Hepatocyte (in vitro differentiated cells): ENCODE data around the gene PKNOX2. TPM values are rescaled to one million over a fixed set of nuclear protein-coding genes. Genes with fewer than 3 reads are reported as not detected.
A peak's percentile ranks its signal among the peaks of the same experiment; 100 is the strongest.

Experiments used
- DNase-seq: peaks from one replicate; pipeline ENCODE4 v3.0.0-alpha.2; 2016; ENCODE audit warnings: low spot score
- H2AFZ ChIP-seq: fragments of 200-600 bp; sonication (generic); 2 replicates; pipeline ENCODE4 v1.6.0; 2016; ENCODE audit warnings: antibody characterized with exemption, mild to moderate bottlenecking
- H3K27ac ChIP-seq: fragments of 200-600 bp; sonication (generic); 2 replicates; pipeline ENCODE4 v1.5.1; 2016; ENCODE audit warnings: mild to moderate bottlenecking
- H3K27me3 ChIP-seq: fragments of 200-600 bp; sonication (generic); 2 replicates; pipeline ENCODE4 v1.6.1; 2016
- H3K36me3 ChIP-seq: fragments of 200-600 bp; sonication (generic); replicated peaks from 2 replicates; pipeline ENCODE4 v1.5.1; 2016; ENCODE audit warnings: low read depth; ENCODE audit not compliant: insufficient read depth
- H3K4me1 ChIP-seq: fragments of 200-600 bp; sonication (generic); 2 replicates; pipeline ENCODE4 v1.5.1; 2016; ENCODE audit warnings: mild to moderate bottlenecking, moderate library complexity; ENCODE audit not compliant: insufficient read depth
- H3K4me2 ChIP-seq: fragments of 200-600 bp; sonication (generic); 2 replicates; pipeline ENCODE4 v1.6.0; 2016
- H3K4me3 ChIP-seq: fragments of 200-600 bp; sonication (generic); 2 replicates; pipeline ENCODE4 v1.5.1; 2016; ENCODE audit warnings: mild to moderate bottlenecking
- H3K79me2 ChIP-seq: fragments of 200-600 bp; sonication (generic); 2 replicates; pipeline ENCODE4 v1.6.0; 2017; ENCODE audit warnings: mild to moderate bottlenecking
- H3K9me2 ChIP-seq: fragments of 200-600 bp; sonication (generic); replicated peaks from 2 replicates; pipeline ENCODE4 v1.6.0; 2017; ENCODE audit warnings: mild to moderate bottlenecking; ENCODE audit not compliant: insufficient read depth
- H3K9me3 ChIP-seq: fragments of 200-600 bp; sonication (generic); 2 replicates; pipeline ENCODE4 v1.5.1; 2016; ENCODE audit warnings: low read depth, mild to moderate bottlenecking
- H4K20me1 ChIP-seq: fragments of 200-600 bp; sonication (generic); 2 replicates; pipeline ENCODE4 v1.6.0; 2016; ENCODE audit warnings: mild to moderate bottlenecking; ENCODE audit not compliant: insufficient read depth, poor library complexity, severe bottlenecking
- EZH2 ChIP-seq: fragments of 200-600 bp; sonication (generic); IDR thresholded peaks from 2 replicates; pipeline ENCODE4 v1.6.1; 2016; ENCODE audit warnings: antibody characterized with exemption, mild to moderate bottlenecking, borderline replicate concordance
- EZH2phosphoT487 ChIP-seq: fragments of 200-600 bp; sonication (generic); IDR thresholded peaks from one replicate; pipeline ENCODE4 v1.6.1; 2018; ENCODE audit warnings: antibody characterized with exemption, mild to moderate bottlenecking, low read depth, moderate library complexity; ENCODE audit not compliant: unreplicated experiment, severe bottlenecking
- WGBS: methylation state at CpG from one replicate; pipeline ENCODE4 v1.1.6; 2016; ENCODE audit warnings: low lambda C conversion rate; ENCODE audit errors: missing lambda C conversion rate; 5-methylcytosine and 5-hydroxymethylcytosine counted together
- polyA plus RNA-seq: library from polyadenylated mRNA; unstranded; fragments of >200 nt; fragmentation: Nextera tagmentation; extraction: Ambion mirVana; gene quantifications from 2 replicates; pipeline ENCODE4 v1.2.1, GENCODE V29; 2016
- total RNA-seq: library from RNA; depleted of rRNA; stranded (reverse); fragments of >200 nt; gene quantifications from 2 replicates; pipeline ENCODE4 v1.2.3, GENCODE V29; 2014
- TF ChIP-seq, protein P1 (sequence below): fragments of 200-600 bp; sonication (generic); IDR thresholded peaks from 2 replicates; pipeline ENCODE4 v1.5.1; 2016; ENCODE audit warnings: antibody characterized with exemption, mild to moderate bottlenecking; ENCODE audit not compliant: poor library complexity

PKNOX2 gene
- total and polyA plus RNA-seq, 2 experiments from 2014 or later, result 3.0 to 3.1 TPM

DNA sequence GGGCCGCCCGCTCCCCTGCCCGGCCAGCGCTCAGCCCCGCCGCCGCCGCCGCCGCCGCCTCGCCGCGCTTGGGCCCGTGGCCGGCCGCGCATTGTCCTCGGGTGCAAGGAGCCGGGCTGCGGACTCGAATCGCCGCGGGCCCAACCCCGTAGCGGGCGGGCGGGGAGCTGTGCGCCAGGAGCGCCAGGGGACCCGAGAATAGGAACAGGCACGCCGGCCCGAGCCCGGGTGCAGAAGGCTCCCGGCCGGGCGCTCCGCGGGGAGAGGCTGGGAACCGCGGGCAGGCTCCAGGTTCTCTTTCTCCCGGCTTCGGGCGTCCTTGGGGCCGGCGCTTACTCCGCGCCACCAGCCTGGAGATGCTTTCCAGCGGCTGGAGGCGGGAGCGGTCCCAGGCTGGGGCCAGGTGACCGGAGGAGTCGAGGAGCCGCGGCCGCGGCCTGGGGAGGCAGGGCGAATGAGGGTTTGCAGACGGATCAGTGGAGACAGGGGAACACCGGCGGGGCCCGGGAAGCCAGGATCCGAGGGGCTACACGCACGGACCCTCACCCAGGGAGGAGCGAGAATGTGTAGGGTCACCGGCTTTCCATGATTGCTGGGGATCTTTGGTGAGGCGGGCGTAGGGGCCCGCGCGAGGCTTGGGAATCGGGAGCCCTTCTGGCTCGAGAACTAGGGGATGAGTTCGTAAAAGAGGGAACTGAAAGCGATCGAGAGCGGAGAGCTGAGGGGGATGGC, 726 bp downstream of the PKNOX2 start:
- no peaks in the 10 kb centered on the region for H3K9me3 ChIP-seq
- no peaks in the 10 kb centered on the region for H3K36me3 ChIP-seq
- DNase-seq, result peak; percentile 40
- TF ChIP-seq, protein P1, sequence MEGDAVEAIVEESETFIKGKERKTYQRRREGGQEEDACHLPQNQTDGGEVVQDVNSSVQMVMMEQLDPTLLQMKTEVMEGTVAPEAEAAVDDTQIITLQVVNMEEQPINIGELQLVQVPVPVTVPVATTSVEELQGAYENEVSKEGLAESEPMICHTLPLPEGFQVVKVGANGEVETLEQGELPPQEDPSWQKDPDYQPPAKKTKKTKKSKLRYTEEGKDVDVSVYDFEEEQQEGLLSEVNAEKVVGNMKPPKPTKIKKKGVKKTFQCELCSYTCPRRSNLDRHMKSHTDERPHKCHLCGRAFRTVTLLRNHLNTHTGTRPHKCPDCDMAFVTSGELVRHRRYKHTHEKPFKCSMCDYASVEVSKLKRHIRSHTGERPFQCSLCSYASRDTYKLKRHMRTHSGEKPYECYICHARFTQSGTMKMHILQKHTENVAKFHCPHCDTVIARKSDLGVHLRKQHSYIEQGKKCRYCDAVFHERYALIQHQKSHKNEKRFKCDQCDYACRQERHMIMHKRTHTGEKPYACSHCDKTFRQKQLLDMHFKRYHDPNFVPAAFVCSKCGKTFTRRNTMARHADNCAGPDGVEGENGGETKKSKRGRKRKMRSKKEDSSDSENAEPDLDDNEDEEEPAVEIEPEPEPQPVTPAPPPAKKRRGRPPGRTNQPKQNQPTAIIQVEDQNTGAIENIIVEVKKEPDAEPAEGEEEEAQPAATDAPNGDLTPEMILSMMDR, result no peak
- peak; percentile 8 for TF ChIP-seq EZH2phosphoT487
- TF ChIP-seq EZH2, result peak; percentile 50
- peaks cover 14% of the 10 kb centered on the region for H3K79me2 ChIP-seq
- peaks cover 41% of the 10 kb centered on the region for H3K4me1 ChIP-seq
- no peaks in the 10 kb centered on the region for H4K20me1 ChIP-seq
- H3K4me3 ChIP-seq, result peak overlapping the region; percentile 78
- no peaks in the 10 kb centered on the region for H3K9me2 ChIP-seq
- H3K4me2 ChIP-seq, result peak overlapping the region; percentile 97
- under 1% methylated on average over 51 of the region's 80 CpGs for WGBS
- peak overlapping the region; percentile 65 for H3K27ac ChIP-seq
- peak overlapping the region; percentile 43 for H2AFZ ChIP-seq
- peaks cover 42% of the 10 kb centered on the region for H3K27me3 ChIP-seq

- no peaks in the 10 kb centered on the region for H4K20me1 ChIP-seq
- H3K9me3 ChIP-seq, result no peaks in the 10 kb centered on the region
- peaks cover 42% of the 10 kb centered on the region for H3K27me3 ChIP-seq
- peak; percentile 68 for TF ChIP-seq EZH2
- TF ChIP-seq, protein P1, result no peak
- TF ChIP-seq EZH2phosphoT487, result peak; percentile 11
- H3K27ac ChIP-seq, result peak overlapping the region; percentile 65
- H3K79me2 ChIP-seq, result peaks cover 14% of the 10 kb centered on the region
- no peaks in the 10 kb centered on the region for H3K36me3 ChIP-seq
- H3K4me3 ChIP-seq, result peak overlapping the region; percentile 78
- H3K4me1 ChIP-seq, result peaks cover 50% of the 10 kb centered on the region
- 2% methylated on average over 48 of the region's 66 CpGs for WGBS
- H2AFZ ChIP-seq, result peak overlapping the region; percentile 43
- DNase-seq, result no peak
- H3K9me2 ChIP-seq, result no peaks in the 10 kb centered on the region
- H3K4me2 ChIP-seq, result peak overlapping the region; percentile 97
Measured at GRCh38 chr11:125165843-125166763, 1.6 kb downstream of the PKNOX2 start.

DNA sequence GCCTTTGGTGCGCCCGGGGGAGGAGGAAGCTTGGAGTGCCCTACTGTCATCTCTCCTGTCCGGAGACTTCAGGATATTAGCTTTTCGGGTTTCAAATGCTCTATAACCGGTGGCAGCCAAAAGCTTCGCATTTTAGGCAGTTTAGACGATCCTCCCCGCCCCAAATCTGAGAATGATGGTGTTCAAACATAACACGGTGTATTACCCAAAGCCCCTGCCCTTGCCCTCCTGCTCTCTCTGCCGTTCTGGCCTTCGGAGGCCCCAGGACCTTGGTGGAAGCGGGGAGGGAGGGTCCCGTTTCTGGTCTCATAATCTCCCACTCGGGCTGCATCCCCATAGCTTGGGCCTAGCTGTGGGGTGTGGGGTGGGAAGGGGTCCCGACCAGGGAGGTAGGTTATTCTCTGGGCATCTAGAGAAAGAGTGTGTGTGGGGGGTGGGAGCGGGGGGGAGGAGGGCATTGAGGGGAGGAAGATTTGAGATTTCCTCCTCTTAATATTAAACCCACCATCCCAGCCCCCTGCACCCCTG, 2.3 kb downstream of the PKNOX2 start:
- peak overlapping the region; percentile 97 for H3K4me2 ChIP-seq
- peak overlapping the region; percentile 78 for H3K4me3 ChIP-seq
- H3K9me2 ChIP-seq, result no peaks in the 10 kb centered on the region
- H3K27ac ChIP-seq, result peak overlapping the region; percentile 65
- H4K20me1 ChIP-seq, result no peaks in the 10 kb centered on the region
- no peaks in the 10 kb centered on the region for H3K9me3 ChIP-seq
- no peaks in the 10 kb centered on the region for H3K36me3 ChIP-seq
- peaks cover 14% of the 10 kb centered on the region for H3K79me2 ChIP-seq
- TF ChIP-seq EZH2phosphoT487, result no peak
- TF ChIP-seq, protein P1, result no peak
- H2AFZ ChIP-seq, result no peak overlapping the region
- 7% methylated on average over 16 of the region's 16 CpGs for WGBS
- H3K4me1 ChIP-seq, result peaks cover 53% of the 10 kb centered on the region
- DNase-seq, result no peak
- peaks cover 42% of the 10 kb centered on the region for H3K27me3 ChIP-seq
